ENCODE data around the gene ARL13B.

GRCh38 chr3:93969997-93970396 lies 10.0 kb upstream of the ARL13B start:
- TF ChIP-seq CTCF (IDR thresholded peaks at IDR 0.05): no peak
- TF ChIP-seq POLR2AphosphoS5 (IDR thresholded peaks at IDR 0.05; ENCODE audit: insufficient read depth in 1 of 2, low read depth in 1 of 2): no peak

Measured in vagina (tissue), 2 donors.